ENCODE data around the gene FGA. TPM values are rescaled to one million over a fixed set of nuclear protein-coding genes. Genes with fewer than 3 reads are reported as not detected.
A peak's percentile ranks its signal among the peaks of the same experiment; 100 is the strongest.

The FGA gene
- total and polyA plus RNA-seq, 9 of the 15 experiments (the other 6 are each of a cell fraction or from before 2014, with no cell fraction given): 0.04 to 2.5 (median 0.07) TPM; not detected in 5

- 2% methylated on average over 7 of the region's 7 CpGs for WGBS (ENCODE audit: insufficient coverage, low coverage, missing lambda C conversion rate)
- no peaks in the 10 kb centered on the region for H4K20me1 ChIP-seq (replicated peaks; ENCODE audit: control insufficient read depth, insufficient read depth, low read length)
- H3K36me3 ChIP-seq (ENCODE audit: control insufficient read depth, insufficient read depth, low read length): no peaks in the 10 kb centered on the region
- no peak within 1 kb of the TSS for H3K27ac ChIP-seq (ENCODE audit: extremely low read depth, low read depth, low read length)
- BruUV-seq (replicated peaks): no TSS peak
- peak within 1 kb of the TSS; percentile 56; the same call in 1 of the 2 replicates for H2AFZ ChIP-seq (ENCODE audit: low read depth, low read length)
- TF ChIP-seq MCM5 (IDR thresholded peaks at IDR 0.05; ENCODE audit: low read depth) (no peak), NRF1 (conservative IDR thresholded peaks at IDR 0.05 in 1 of 2, IDR thresholded peaks at IDR 0.05 in 1 of 2) (no peak), CEBPG (CRISPR knock-in tag; IDR thresholded peaks at IDR 0.05) (no peak), CEBPG (tag; conservative IDR thresholded peaks at IDR 0.05 in 1 of 2, IDR thresholded peaks at IDR 0.05 in 1 of 2) (peak; percentile 54 to 74), CEBPB (tag; IDR thresholded peaks at IDR 0.05) (peak; percentile 69)
- TF ChIP-seq, protein P1, sequence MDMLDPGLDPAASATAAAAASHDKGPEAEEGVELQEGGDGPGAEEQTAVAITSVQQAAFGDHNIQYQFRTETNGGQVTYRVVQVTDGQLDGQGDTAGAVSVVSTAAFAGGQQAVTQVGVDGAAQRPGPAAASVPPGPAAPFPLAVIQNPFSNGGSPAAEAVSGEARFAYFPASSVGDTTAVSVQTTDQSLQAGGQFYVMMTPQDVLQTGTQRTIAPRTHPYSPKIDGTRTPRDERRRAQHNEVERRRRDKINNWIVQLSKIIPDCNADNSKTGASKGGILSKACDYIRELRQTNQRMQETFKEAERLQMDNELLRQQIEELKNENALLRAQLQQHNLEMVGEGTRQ (CRISPR knock-in tag; IDR thresholded peaks at IDR 0.05): no peak
- TF ChIP-seq, protein P2, sequence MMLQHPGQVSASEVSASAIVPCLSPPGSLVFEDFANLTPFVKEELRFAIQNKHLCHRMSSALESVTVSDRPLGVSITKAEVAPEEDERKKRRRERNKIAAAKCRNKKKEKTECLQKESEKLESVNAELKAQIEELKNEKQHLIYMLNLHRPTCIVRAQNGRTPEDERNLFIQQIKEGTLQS (IDR thresholded peaks at IDR 0.05): peak; percentile 68
- TF ChIP-seq, protein P2 (CRISPR knock-in tag; conservative IDR thresholded peaks at IDR 0.05): no peak
- no peaks in the 10 kb centered on the region for H3K9me1 ChIP-seq (ENCODE audit: control insufficient read depth, insufficient read depth, low read length)
- in situ Hi-C loops (cut with MboI): no loop called here
- no peak within 1 kb of the TSS for H3K4me3 ChIP-seq
- H3K27me3 ChIP-seq (ENCODE audit: control insufficient read depth in 2 of 2, insufficient read depth in 2 of 2, low read length in 2 of 2): no peaks in the 10 kb centered on the region
- no peak within 1 kb of the TSS for H3K9ac ChIP-seq (ENCODE audit: insufficient read depth in 1 of 2, low read depth in 2 of 2, low read length in 2 of 2)
- ChIA-PET POLR2A (interaction anchor here (0.6 to 1.0 kb wide), 2 partner anchors 14 to 25 kb away, joined by 3 to 4 read pairs; no protein-coding TSS in a partner anchor), CTCF (ENCODE audit: low intra/inter-chr PET ratio) (no interaction called here)
- no peak for FAIRE-seq
- no peak within 1 kb of the TSS for H3K4me2 ChIP-seq (ENCODE audit: insufficient read depth, low read length)
- peak; percentile 90 for ATAC-seq
- no peak for DNase-seq (ENCODE audit: extremely low read depth in 1 of 4, low spot score in 3 of 4)
- no peaks in the 10 kb centered on the region for H3K9me3 ChIP-seq (replicated peaks; ENCODE audit: control insufficient read depth, insufficient read depth, low read depth, low read length)
- H3K4me1 ChIP-seq (replicated peaks in 1 of 2; ENCODE audit: control insufficient read depth in 2 of 2, insufficient read depth in 2 of 2, low read length in 2 of 2): no peaks in the 10 kb centered on the region
- intact Hi-C loops (cut with micrococcal nuclease): loop anchor here (10.0 kb wide), 1 partner anchor 838 kb away; no protein-coding TSS in a partner anchor
- no peaks in the 10 kb centered on the region for H3K79me2 ChIP-seq (ENCODE audit: control insufficient read depth, insufficient read depth, low read length)
Observed at GRCh38 chr4:154612472-154613414, 22.2 kb upstream of the FGA start, which contains the start of gene FGG. FGG (minus strand) TSS chr4:154612656; CDS start chr4:154612609, 47 bp downstream.

Data from K562 (cell line).